Fibroblast of skin of left quadriceps (primary cell): Measurements from ENCODE around the gene GPATCH4.
A peak's percentile ranks its signal among the peaks of the same experiment; 100 is the strongest.
"Not testable (repeated sequence)": the region's sequence is repeated elsewhere in the genome, so short reads cannot be mapped to it uniquely, and the experiment has no call there.

Experiments used
- DNase-seq, 2 experiments: peaks; one replicate each; pipeline ENCODE4 v3.0.0-alpha.2; 2013; ENCODE audit warnings: low read depth in 2 of 2

GPATCH4 gene

GRCh38 chr1:156574039-156574633, 27.1 kb downstream of the GPATCH4 start:
- no peak for DNase-seq

GRCh38 chr1:156572663-156573018, 28.6 kb downstream of the GPATCH4 start:
- no peak for DNase-seq

GRCh38 chr1:156571919-156572662, 29.2 kb downstream of the GPATCH4 start, which contains the start of gene IQGAP3:
IQGAP3 (minus strand) TSS chr1:156572565; CDS start chr1:156572529, 36 bp downstream.
- peak; percentile 56 to 60 for DNase-seq

- peak; percentile 78 to 80 for DNase-seq
Observed at GRCh38 chr1:156571261-156571852, 29.9 kb downstream of the GPATCH4 start.

GRCh38 chr1:156566436-156566835, 34.8 kb downstream of the GPATCH4 start:
- DNase-seq = no peak

GRCh38 chr1:156565519-156565918, 35.8 kb downstream of the GPATCH4 start:
- no peak for DNase-seq

GRCh38 chr1:156560585-156561163, 40.6 kb downstream of the GPATCH4 start:
- no peak for DNase-seq

GRCh38 chr1:156559797-156560385, 41.4 kb downstream of the GPATCH4 start:
- DNase-seq = no peak

- no peak for DNase-seq
Observed at GRCh38 chr1:156559086-156559796, 42.0 kb downstream of the GPATCH4 start.

GRCh38 chr1:156556354-156556753, 44.9 kb downstream of the GPATCH4 start:
- no peak for DNase-seq

GRCh38 chr1:156555715-156556114, 45.6 kb downstream of the GPATCH4 start:
- no peak for DNase-seq

GRCh38 chr1:156554971-156555370, 46.3 kb downstream of the GPATCH4 start:
- DNase-seq = no peak

- no peak for DNase-seq
Observed at GRCh38 chr1:156553860-156554485, 47.3 kb downstream of the GPATCH4 start.

GRCh38 chr1:156552937-156553336, 48.3 kb downstream of the GPATCH4 start:
- not testable (repeated sequence) for DNase-seq

GRCh38 chr1:156552518-156552917, 48.8 kb downstream of the GPATCH4 start:
- no peak for DNase-seq

GRCh38 chr1:156551869-156552268, 49.4 kb downstream of the GPATCH4 start:
- DNase-seq = no peak

- no peak for DNase-seq
Observed at GRCh38 chr1:156551066-156551643, 50.1 kb downstream of the GPATCH4 start.

- DNase-seq = no peak
Observed at GRCh38 chr1:156550346-156550745, 50.9 kb downstream of the GPATCH4 start.

GRCh38 chr1:156549831-156550230, 51.4 kb downstream of the GPATCH4 start:
- DNase-seq = no peak

- no peak for DNase-seq
Observed at GRCh38 chr1:156549390-156549789, 51.9 kb downstream of the GPATCH4 start.

- DNase-seq = no peak
Observed at GRCh38 chr1:156547982-156548381, 53.3 kb downstream of the GPATCH4 start.
